Natural killer cell treated with Interleukin-12 subunit alpha and Interleukin-12 subunit beta and Interleukin-15 and Interleukin-18, amount 100 ng/mL, for 72 hours (primary cell): Measurements from ENCODE around the gene TM9SF2. TPM values are rescaled to one million over a fixed set of nuclear protein-coding genes. Genes with fewer than 3 reads are reported as not detected.

Experiments used
- total RNA-seq, 2 donors: library from RNA; stranded (reverse); gene quantifications; one replicate each; pipeline ENCODE4 v1.2.3, GENCODE V29; 2022

The TM9SF2 gene
- total RNA-seq, 2 donors from 2014 or later: 61.6 to 81.6 TPM

Other genes with a start within 250 kb of the TM9SF2 start
- gene GPR18, start 243.1 kb upstream of the TM9SF2 start, total RNA-seq: 10 to 100 TPM; 13.0 to 20.6 TPM
- 10 to 100 TPM in 1 of 2 donors, 1 to 10 TPM in 1; 5.4 to 10.2 TPM for gene GPR183, start 194.1 kb upstream of the TM9SF2 start, total RNA-seq
- gene CLYBL, start 105.2 kb downstream of the TM9SF2 start, total RNA-seq: 1 to 10 TPM; 2.3 to 3.1 TPM